ENCODE results near the gene RAPSN. TPM values are rescaled to one million over a fixed set of nuclear protein-coding genes. Genes with fewer than 3 reads are reported as not detected.

The RAPSN gene
- total RNA-seq = 2.6 TPM in 1 of 2 replicates, not detected in the other

GRCh38 chr11:47448566-47449427, at the start of gene RAPSN:
RAPSN (minus strand) TSS chr11:47449136; CDS start chr11:47448964, 172 bp downstream.

GRCh38 chr11:47426062-47426956, 22.6 kb downstream of the RAPSN start, which contains the start of gene PSMC3:
PSMC3 (minus strand) TSS chr11:47426439; CDS start chr11:47426279, 160 bp downstream.

GRCh38 chr11:47407746-47408590, 41.0 kb downstream of the RAPSN start, which contains the start of gene SLC39A13:
SLC39A13 (plus strand) TSS chr11:47408590; CDS start chr11:47410095, 1,505 bp downstream.

Other genes with a start within 250 kb of the RAPSN start
- 11.1 and 21.1 TPM in 2 replicates for gene DDB2, start 234.2 kb downstream of the RAPSN start, total RNA-seq
- 23.2 and 28.6 TPM in 2 replicates for gene ACP2, start 200.3 kb downstream of the RAPSN start, total RNA-seq
- 27.4 and 29.6 TPM in 2 replicates for gene NR1H3, start 191.1 kb downstream of the RAPSN start, total RNA-seq
- gene MADD, start 179.0 kb downstream of the RAPSN start, total RNA-seq = 10.7 and 13.1 TPM in 2 replicates
- not detected in 2 replicates for gene MYBPC3, start 96.4 kb downstream of the RAPSN start, total RNA-seq
- not detected in 2 replicates for gene SPI1, start 70.6 kb downstream of the RAPSN start, total RNA-seq
- gene SLC39A13, start 40.5 kb downstream of the RAPSN start, total RNA-seq = 92.1 and 188 TPM in 2 replicates
- gene PSMC3, start 22.7 kb downstream of the RAPSN start, total RNA-seq = 110 and 120 TPM in 2 replicates
- gene CELF1, start 104.0 kb upstream of the RAPSN start, total RNA-seq = 28.8 and 29.1 TPM in 2 replicates
- 82.1 and 92.9 TPM in 2 replicates for gene PTPMT1, start 116.5 kb upstream of the RAPSN start, total RNA-seq
- 13.1 and 13.6 TPM in 2 replicates for gene KBTBD4, start 129.8 kb upstream of the RAPSN start, total RNA-seq
- 62.2 and 68.1 TPM in 2 replicates for gene NDUFS3, start 129.9 kb upstream of the RAPSN start, total RNA-seq
- gene FAM180B, start 137.5 kb upstream of the RAPSN start, total RNA-seq = 0.12 and 1.3 TPM in 2 replicates
- 0.60 and 0.70 TPM in 2 replicates for gene C1QTNF4, start 145.3 kb upstream of the RAPSN start, total RNA-seq
- 49.3 and 80.5 TPM in 2 replicates for gene MTCH2, start 193.4 kb upstream of the RAPSN start, total RNA-seq

Data from pericardium fibroblast (primary cell).